ENCODE results near the gene TEX13A. TPM values are rescaled to one million over a fixed set of nuclear protein-coding genes. Genes with fewer than 3 reads are reported as not detected.
"Not testable (repeated sequence)": the region's sequence is repeated elsewhere in the genome, so short reads cannot be mapped to it uniquely, and the experiment has no call there.

Gene TEX13A, protein sequence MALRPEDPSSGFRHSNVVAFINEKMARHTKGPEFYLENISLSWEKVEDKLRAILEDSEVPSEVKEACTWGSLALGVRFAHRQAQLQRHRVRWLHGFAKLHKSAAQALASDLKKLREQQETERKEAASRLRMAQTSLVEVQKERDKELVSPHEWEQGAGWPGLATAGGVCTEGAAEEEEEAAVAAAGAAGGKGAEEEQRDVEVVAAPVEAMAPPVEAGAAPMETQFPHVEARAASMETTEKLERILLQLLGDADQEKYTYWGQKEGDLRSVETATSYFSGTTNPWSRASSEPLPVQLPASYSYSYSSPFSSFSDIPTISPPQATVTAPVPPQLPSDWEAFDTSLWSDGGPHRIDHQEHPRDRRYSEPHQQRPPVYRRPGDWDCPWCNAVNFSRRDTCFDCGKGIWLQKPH
- not detected for polyA plus RNA-seq (2013, experiment 1 of 2; ENCODE audit: insufficient read length)
- polyA plus RNA-seq (2013, experiment 2 of 2; ENCODE audit: insufficient read length), result not detected

DNA sequence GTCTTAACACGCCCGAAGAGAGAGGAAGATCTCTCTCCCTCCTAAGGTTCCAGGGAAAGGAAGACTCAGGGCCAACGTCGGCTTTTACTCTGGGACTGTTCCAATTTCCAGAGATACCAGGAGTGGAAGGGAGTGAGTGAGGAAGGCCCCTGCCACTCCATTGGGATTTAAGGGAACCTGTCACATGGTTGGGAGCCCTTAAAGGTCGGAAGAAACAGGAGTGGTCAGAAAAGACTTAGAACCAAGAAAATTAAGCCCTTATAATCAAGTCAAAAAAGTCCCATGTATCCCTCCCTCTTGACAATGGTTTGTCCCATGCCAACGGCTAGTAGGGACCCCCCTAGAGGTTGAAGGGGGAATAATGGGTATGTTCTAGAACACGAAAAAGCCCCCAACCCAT is at the start of gene TEX13A:
TEX13A (minus strand) TSS at position 59 of the 400 bp plus-strand sequence. CDS start 297 bp downstream, outside the sequence.
- DNase-seq, result no peak

DNA sequence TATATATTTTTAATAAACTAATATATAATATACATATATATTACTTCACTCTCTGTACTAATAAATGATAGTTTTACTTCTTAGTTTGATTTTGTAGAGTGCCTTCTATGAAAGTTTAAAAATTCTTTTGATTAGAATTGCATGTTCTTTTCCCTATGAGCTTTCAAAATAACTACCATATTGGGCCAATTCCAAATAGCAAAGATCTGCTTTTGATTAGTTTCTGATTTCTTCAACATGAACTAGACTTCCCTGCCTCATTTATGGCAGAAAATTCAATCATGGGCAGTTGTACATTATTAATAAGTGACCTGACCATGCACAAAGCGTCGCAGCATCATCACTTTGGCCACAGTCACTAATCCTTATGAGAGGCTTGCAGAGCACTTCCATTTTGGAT is 48.9 kb upstream of the TEX13A start:
- no peak for DNase-seq

DNA sequence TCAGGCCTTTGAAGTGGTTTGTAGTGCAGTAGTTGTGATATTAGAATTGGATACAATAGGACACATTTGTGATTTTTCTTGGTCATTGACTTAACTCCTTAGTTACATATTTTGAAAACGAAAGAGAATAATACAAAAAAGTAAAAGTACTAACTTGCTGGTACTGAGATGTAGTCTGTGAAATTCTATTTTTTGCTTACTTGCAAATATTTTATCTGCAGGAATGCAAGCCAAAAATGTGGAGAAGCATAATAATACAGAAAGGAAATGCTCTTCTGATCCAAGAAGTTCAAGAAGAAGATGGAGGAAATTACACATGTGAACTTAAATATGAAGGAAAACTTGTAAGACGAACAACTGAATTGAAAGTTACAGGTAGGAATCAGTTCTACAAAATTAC is 46.7 kb upstream of the TEX13A start:
- no peak for DNase-seq

DNA sequence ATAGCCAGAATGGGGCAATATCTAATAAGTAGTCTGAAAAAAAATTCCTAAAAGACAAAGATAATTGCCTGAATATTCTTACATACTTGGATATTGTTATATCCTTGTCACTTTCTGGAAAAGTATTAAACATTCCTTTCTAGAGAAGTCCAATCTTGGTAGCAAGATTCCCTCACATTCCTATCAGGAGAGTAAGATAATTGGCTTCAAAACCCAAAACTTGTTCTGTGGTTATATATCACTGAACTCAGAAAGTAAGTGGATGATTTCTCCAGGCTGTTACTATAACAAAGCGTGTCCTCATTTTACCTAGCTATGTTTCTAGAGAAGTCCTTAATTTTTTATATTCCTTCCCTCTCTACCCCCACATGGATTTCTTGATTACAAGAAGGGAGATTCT is 46.0 kb upstream of the TEX13A start:
- peak; percentile 0 for DNase-seq

DNA sequence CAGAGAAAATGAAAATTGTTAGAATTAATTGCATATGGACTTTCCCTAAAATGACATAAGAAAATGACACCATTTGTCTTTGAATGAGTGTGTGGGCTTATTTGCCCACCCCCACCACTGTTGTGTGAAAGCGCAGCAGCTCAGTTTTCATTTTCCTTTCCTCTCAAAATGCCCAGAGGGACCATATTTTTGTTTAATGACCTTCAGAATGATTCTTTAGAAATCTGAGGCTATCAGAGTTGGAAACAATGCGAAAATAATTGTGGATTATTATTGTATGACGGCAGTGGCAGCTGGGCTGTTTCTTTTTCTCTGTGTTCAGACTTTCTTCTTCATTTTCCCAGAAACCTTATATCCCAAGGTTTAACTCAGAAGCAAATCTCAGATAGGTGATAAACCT is 44.6 kb upstream of the TEX13A start:
- DNase-seq, result no peak

DNA sequence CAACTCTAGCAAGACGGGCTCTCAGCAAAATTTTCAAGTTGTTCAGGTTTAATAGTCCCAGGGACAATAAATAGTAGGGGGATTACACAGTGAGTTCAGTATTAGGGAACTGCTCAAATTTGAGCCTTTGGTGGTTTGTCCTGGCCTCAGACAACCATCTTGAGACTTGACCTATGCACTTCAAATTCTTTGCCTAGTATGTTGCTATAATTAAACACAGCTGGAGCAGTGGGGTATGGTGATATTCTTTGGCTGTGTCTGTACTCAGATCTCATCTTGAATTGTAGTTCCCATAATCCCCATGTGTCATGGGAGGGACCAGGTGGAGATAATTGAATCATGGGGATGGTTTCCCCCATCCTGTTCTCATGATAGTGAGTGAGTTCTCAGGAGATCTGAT is 43.3 kb upstream of the TEX13A start:
- DNase-seq, result no peak

DNA sequence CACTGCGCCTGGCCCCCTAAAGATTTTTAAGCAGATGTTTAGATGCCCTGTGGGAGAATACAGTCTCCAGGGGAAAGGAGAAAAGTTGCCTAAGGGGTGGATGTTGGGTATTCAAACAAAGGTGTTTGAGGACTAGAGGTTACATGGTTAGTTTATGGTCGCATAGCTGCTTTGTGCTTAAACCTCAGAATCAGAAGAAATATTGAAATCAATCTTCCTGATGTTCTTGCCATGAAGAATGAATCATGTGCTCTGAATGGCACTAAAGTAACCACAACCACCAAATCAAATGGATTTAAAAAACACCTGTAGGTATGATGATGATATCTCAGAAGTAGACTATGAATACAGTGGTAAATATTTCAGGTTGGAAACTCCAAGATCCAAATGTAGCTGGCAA is 42.7 kb upstream of the TEX13A start:
- DNase-seq, result no peak

DNA sequence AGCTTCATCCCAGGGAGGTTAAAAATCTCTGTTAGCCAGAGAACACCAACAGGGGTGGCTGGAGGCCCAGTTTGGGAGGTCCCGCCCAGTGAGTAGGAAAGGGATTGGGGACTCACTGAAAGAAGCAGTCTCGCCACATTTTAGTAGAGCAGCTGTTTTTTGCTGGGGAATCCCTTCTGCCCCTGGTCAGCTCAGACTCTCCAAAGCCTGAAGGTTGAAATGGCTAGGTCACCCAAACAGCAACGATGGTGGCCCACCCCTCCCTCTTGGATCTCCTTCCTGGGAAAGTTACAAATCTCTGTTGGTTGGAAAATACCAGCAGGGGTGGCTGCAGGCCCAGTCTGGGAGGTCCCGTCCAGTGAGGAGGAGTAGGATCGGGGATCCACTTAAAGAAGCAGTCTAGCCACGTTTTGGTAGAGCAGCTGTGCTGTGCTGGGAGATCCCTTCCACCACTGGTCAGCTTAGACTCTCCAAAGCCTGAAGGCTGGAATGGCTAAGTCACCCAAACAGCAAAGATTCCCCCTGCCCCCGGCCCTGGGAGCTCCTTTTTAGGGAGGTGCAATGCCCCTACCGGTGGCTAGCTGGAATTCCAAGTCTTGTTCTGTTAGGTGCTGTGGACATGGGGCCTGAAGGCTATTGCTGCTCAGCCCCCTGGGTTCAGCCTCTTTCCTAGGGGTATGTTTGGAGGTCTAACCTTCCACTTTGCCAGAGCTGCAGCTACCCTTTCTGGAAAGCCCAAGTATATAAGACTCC is 40.0 kb upstream of the TEX13A start:
- no peak for DNase-seq

DNA sequence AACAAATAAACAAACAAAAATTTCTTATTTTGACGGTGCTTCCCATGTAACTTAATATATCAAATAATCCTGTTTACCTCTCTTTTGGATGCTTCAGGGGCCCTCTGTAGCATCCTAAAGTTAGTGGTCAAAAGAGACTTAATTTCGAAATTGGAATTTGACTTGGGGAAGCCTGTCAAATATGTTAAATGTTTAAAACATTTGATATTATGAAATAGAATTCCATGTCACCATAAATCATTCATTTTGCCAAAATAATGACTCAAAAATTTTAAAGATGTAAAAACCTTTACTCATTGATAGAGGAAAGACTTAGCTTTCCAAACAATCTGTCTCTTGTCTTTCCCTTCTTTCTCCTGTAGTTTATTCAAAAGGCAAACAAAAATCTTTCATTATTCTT is 20.6 kb upstream of the TEX13A start:
- DNase-seq, result no peak

DNA sequence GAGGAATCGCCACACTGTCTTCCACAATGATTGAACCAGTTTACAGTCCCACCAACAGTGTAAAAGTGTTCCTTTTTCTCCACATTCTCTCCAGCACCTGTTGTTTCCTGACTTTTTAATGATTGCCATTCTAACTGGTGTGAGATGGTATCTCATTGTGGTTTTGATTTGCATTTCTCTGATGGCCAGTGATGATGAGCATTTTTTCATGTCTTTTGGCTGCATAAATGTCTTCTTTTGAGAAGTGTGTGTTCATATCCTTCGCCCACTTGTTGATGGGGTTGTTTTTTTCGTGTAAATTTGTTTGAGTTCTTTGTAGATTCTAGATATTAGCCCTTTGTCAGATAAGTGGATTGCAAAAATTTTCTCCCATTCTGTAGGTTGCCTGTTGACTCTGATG is 16.9 kb upstream of the TEX13A start:
- DNase-seq, result not testable (repeated sequence)

DNA sequence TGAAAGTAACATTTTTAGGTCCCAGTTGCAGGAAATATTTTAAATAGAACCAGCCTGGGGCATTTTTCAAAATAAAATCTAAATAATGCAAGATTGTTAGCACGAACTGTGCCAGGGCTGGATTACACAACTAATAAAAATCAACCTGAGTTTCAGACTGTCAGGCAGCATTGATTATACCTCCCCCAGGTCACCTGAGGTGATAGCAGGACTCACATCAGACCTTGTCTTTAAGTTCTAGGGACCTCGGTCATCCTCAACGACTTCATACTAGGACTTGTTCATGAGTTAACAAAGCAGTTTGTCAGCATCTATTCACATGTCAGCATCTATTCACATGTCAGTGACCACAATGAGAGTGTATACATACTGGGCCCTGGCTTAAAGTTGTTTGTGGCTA is 8.7 kb upstream of the TEX13A start:
- no peak for DNase-seq

DNA sequence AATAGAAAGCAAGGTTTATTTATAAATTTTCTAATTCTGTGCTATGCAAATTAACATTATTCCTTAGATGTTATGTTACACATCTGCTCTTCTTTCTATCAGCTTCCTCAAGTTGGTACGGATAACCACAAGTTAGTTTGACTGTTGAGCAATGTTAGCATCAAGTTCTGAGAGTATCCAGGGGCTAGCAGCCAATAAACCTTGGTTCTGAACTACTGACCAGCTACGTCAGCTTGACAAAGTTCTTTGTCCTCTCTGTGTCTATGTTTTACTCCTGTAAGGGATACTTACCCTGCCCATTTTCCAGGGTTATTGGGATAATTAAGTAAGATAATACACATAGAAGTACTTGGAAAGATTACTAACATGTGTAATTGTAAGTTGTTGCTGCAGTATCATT is 8.1 kb upstream of the TEX13A start:
- DNase-seq, result no peak

DNA sequence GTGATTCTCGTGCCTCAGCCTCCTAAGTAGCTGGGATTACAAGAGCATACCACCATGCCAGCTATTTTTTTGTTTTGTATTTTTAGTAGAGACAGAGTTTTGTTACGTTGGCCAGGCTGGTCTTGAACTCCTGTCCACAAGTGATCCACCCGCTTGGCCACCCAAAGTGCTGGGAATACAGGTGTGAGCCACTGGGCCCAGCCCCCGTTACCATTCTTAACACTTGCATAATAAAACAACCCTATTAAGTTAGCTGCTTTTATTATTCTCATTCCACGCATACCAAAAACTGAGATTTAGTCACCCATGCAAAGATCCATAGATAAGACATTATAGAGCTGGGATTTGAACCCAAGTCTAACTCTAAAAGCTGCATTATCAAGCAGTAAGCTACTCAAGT is 6.0 kb upstream of the TEX13A start:
- no peak for DNase-seq

DNA sequence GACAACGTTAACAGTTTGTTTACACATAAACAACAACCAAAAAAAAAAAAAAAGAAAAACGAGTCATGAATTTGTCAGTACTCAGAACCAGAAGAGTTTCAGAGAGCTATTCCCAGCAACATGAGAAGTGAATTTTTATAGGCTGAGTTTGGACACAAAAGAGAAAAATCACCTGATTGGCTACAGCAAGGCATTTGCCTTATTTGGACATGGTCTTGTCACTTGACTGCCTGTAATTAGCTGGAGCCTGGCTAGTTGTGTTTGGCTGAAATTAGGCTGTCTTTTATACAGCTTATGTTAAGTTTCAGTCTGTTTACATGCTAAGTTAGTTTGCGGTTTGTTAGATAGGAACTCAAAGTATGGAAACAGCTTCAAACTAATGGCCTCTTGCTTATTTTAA is 880 bp upstream of the TEX13A start:
- no peak for DNase-seq

DNA sequence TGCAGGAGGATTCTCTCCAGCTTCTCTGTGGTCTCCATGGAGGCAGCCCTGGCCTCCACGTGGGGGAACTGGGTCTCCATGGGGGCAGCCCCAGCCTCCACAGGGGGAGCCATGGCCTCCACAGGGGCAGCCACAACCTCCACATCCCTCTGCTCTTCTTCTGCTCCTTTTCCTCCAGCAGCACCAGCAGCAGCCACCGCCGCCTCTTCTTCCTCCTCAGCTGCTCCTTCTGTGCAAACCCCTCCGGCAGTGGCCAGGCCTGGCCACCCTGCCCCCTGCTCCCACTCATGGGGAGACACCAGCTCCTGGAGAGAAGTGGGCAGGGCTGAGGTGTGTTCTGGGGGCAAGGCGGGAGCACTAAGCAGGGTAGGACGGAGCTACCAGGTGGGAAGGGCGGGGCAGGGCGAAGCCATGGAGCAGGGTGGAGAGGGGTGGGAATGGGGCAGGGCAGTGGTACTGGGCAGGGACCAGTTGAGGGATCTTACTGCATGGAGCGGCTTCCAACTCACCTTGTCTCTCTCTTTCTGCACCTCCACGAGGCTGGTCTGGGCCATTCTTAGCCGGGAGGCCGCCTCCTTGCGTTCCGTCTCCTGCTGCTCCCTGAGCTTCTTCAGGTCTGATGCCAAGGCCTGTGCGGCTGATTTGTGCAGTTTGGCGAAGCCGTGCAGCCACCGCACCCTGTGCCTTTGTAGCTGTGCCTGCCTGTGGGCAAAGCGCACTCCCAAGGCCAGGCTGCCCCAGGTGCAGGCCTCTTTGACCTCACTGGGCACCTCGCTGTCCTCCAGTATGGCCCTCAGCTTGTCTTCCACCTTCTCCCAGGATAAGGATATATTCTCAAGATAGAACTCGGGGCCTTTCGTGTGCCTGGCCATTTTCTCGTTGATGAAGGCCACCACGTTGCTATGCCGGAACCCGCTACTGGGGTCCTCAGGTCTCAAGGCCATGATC is 766 bp downstream of the TEX13A start:
- DNase-seq, result no peak

DNA sequence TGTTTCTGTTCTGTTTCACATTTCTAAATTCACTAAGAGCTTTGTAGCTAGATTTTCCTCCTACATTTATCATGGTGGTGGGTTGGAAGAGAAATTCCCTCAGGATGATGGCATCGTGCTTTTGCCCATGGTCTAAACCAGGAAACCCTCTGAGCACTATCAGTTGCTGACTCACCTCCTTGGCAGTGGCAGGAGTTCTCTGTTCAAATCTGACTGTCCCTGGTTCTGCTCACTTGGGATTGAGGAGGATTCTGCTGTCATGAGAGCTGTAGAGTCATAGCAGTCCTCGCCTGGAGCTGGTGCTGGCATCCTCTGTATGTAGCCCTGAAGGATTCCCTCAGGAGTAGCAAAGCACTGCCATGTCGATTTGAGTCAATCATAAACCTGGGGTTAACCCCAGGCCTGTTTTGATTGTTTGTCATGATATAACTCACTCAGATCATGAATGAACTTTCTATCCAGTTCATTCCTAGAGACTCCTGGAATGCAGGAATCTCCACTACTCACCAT is 9.4 kb downstream of the TEX13A start:
- DNase-seq, result no peak

DNA sequence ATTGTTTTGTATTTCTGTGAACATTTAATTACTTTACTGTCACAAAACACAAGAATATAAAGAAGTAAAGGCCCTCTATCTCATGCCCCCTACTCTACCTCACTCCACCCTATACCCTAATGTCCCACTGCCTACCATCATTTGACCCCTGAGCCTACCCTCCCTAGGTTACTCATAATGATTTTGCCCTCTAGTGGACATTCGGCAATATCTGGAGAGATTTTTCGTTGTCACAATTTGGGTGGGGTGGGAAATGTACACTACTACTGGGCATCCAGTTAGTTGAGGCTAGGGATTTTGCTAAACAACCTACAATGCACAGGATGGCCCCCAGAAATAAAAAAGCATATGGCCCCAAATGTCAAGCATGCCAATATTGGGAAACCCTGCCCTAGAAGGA is 10.2 kb downstream of the TEX13A start:
- no peak for DNase-seq

DNA sequence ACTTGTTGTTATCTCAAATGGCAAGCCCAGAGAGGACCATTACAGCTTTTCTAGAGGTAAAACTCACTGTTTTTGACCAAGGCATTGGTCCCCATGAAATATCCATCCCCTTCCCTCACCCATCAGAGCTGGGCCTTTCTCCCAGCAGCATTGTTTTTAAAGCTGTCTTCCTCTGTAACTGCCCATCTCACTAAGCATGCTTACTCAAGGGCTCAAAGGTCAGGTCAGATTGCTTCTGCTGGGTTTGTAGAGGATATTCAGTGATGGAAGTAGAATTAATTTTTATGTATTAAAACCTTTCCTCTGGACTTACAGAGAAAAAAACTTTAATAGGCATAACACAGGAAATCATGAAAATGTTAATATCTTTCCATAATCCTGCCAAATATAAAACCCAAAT is 11.1 kb downstream of the TEX13A start:
- DNase-seq, result no peak

DNA sequence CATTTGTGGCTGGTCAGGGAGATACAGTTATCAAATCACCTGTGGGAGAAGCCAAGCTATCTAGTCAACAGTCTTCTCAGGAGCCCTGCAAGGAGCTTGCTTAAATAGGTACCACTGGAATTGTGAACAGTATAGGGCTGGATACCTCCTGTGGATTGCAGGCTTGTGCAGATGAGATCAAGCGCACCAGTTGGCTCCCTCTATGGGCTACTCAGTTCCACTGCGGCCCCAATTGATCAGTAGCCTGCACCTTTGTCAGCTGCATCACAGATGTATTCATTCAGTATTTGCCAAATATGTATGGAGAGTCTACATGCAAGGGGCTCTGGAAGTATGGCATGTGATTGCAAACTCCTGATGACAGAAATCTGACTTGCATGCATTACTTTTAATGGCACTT is 28.6 kb downstream of the TEX13A start:
- no peak for DNase-seq

DNA sequence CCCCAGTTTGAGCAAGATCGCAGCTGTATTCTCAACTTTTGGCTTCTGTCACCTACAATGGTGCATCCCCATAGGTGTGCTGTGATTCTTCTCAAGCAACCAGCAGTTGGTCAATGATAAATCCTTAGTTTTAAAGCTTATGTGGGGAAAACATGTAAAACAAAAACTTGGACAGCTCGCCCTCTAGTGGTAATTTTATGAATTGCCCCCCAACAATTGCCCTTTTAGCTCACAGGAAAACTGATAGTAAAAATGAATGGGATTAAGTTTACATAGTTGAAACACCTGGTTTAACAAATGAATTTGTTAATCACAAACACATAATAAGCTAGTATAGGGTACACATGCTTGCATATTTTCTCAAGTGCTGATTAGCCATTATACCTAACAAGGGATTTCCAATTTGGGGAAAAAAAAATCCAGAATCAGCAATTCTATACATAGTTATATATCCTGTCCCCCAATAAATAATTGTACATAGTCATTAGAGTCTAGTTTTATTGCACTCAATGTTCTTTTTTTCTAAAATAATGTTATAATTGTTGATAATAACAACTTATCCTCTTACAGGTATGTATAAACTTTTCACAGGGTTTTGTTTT is 30.1 kb downstream of the TEX13A start:
- DNase-seq, result peak; percentile 21

DNA sequence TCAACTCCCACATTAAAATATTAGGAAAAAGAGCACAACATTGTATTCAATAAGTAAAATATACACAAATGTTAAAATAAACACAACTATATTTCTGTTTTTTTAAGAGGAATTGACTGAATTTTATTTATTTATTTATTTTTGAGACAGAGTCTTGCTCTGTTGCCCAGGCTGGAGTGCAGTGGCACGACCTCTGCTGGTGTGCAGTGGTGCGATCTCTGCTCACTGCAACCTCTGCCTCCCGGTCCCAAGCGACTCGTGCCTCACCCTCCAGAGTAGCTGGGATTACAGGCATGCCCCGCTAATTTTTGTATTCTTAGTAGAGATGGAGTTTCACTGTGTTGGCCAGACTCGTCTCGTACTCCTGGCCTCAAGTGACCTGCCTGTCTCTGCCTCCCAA is 31.4 kb downstream of the TEX13A start:
- no peak for DNase-seq

DNA sequence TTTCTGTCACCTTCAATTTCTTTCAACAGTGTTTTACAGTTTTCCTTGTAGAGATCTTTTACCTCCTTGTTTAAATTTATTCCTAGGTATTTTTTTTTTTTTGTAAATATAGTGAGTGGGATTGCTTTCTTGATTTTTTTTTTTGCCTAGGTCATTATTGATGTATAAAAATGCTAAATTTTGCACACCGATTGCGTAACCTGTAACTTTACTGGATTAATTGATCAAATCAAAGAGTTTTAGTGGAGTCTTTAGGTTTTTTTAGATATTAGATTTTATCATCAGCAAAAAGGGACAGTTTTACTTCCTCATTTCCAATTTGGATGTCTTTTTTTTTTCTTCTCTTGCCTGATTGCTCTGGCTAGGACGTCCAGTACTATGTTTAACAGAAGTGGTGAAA is 40.9 kb downstream of the TEX13A start:
- DNase-seq, result no peak

Measured in fibroblast of skin of back (primary cell).